HepG2 (cell line): ENCODE measurements around the gene CUL2. TPM values are rescaled to one million over a fixed set of nuclear protein-coding genes. Genes with fewer than 3 reads are reported as not detected.

Experiments used
- ATAC-seq: fragments of 200-7000 bp; cut with Tn5 transposase; 3 replicates; pipeline ENCODE4 v1.9.1; 2020; ENCODE audit warnings: mild to moderate bottlenecking, moderate library complexity
- BruUV-seq: library from RNA; stranded (reverse); fragments of 400-500 nt; replicated peaks from 2 replicates; lab custom pipeline; 2021; lab: Mats Ljungman, UMichigan
- CTCF ChIA-PET: fragments of 300-600 bp; formaldehyde crosslinking; extraction: SDS; loops from one replicate; lab custom pipeline; 2021; ENCODE audit warnings: low total read pairs, inconsistent platforms, low intra/inter-chr PET ratio; lab: Yijun Ruan, JAX
- POLR2A ChIA-PET: fragments of 350-600 bp; sonication (Branson Sonifier 250); formaldehyde crosslinking; loops from one replicate; lab custom pipeline; 2020; ENCODE audit warnings: antibody characterized with exemption, inconsistent platforms; lab: Yijun Ruan, JAX
- DNase-seq: peaks from one replicate; pipeline ENCODE4 v3.0.0-alpha.2; 2015; ENCODE audit warnings: low spot score
- FAIRE-seq: peaks from 3 replicates; lab custom pipeline; 2011; peaks lifted over from hg19 to GRCh38; lab: Jason Lieb, UNC
- H2AFZ ChIP-seq: one replicate; pipeline ENCODE4 v1.6.1; 2011; ENCODE audit warnings: low read length, inconsistent platforms
- H3K27ac ChIP-seq: fragments of 300-600 bp; 3 replicates; pipeline ENCODE4 v1.8.0; 2011; ENCODE audit warnings: mixed run types, mild to moderate bottlenecking, mixed read lengths, low read length, inconsistent platforms; ENCODE audit not compliant: insufficient read depth; ENCODE audit errors: extremely low read length
- H3K27me3 ChIP-seq, 2 experiments: fragments of 200-600 bp in 1 of 2; 2 replicates in 1 of 2; 3 replicates in 1 of 2; pipeline versions ENCODE4 v1.6.0 to v1.8.0; 2011; ENCODE audit warnings: low read length in 2 of 2, mild to moderate bottlenecking in 2 of 2, moderate library complexity in 2 of 2, inconsistent platforms in 1 of 2; ENCODE audit not compliant: insufficient read depth in 2 of 2, control insufficient read depth in 1 of 2
- H3K36me3 ChIP-seq, 2 experiments: fragments of 200-600 bp in 1 of 2; replicated peaks in 1 of 2; 2 replicates in 1 of 2; 3 replicates in 1 of 2; pipeline versions ENCODE4 v1.5.1 to v1.8.0; 2011; ENCODE audit warnings: low read length in 2 of 2, inconsistent platforms in 1 of 2; ENCODE audit not compliant: insufficient read depth in 2 of 2, control insufficient read depth in 1 of 2
- H3K4me1 ChIP-seq: 2 replicates; pipeline ENCODE4 v1.5.1; 2012; ENCODE audit warnings: low read length, inconsistent platforms; ENCODE audit not compliant: insufficient read depth
- H3K4me2 ChIP-seq: 2 replicates; pipeline ENCODE4 v1.6.0; 2011; ENCODE audit warnings: low read depth, low read length, inconsistent platforms
- H3K4me3 ChIP-seq, 3 experiments: fragments of 200-600 bp in 1 of 3; sonication (generic), shearing (Covaris generic) in 1 of 3; replicated peaks in 1 of 3; 2 replicates each; pipeline ENCODE4 v1.5.1; 2011 to 2016; ENCODE audit warnings: low read length in 3 of 3, inconsistent platforms in 2 of 3, low read depth in 2 of 3, mild to moderate bottlenecking in 2 of 3, control low read depth in 1 of 3, mixed read lengths in 1 of 3; ENCODE audit not compliant: insufficient read depth in 1 of 3
- H3K79me2 ChIP-seq: one replicate; pipeline ENCODE4 v1.6.1; 2011; ENCODE audit warnings: low read length, inconsistent platforms; ENCODE audit not compliant: insufficient read depth
- H3K9ac ChIP-seq: 2 replicates; pipeline ENCODE4 v1.6.0; 2011; ENCODE audit warnings: mild to moderate bottlenecking, low read depth, low read length, inconsistent platforms; ENCODE audit not compliant: insufficient read depth
- H3K9me3 ChIP-seq: 2 replicates; pipeline ENCODE4 v1.5.1; 2012; ENCODE audit warnings: mild to moderate bottlenecking, low read length
- H4K20me1 ChIP-seq: 2 replicates; pipeline ENCODE4 v1.6.0; 2011; ENCODE audit warnings: inconsistent platforms, mild to moderate bottlenecking, low read length, moderate library complexity; ENCODE audit not compliant: insufficient read depth
- MAFK ChIP-seq, 2 experiments: IDR thresholded peaks in 1 of 2; conservative IDR thresholded peaks in 1 of 2; 2 replicates each; pipeline ENCODE4 v1.6.1; 2011; ENCODE audit warnings: improper control_type of control experiment in 2 of 2, low read length in 2 of 2
- SOX5 ChIP-seq: IDR thresholded peaks from 2 replicates; pipeline ENCODE4 v1.6.1; 2016; ENCODE audit warnings: borderline replicate concordance
- ZNF121 ChIP-seq: sonication (generic); formaldehyde crosslinking; IDR thresholded peaks from 2 replicates; pipeline ENCODE4 v1.5.0; 2020; ENCODE audit warnings: mild to moderate bottlenecking, missing genetic modification reagents
- WGBS: methylation state at CpG from one replicate; pipeline ENCODE4 v1.1.6; 2017; ENCODE audit warnings: low lambda C conversion rate; 5-methylcytosine and 5-hydroxymethylcytosine counted together
- in situ Hi-C: cut with HindIII; loops from 2 replicates; pipeline ENCODE4 v1.10.0; 2017; ENCODE audit warnings: low pct_unique_long_range_greater_than_20kb; ENCODE audit not compliant: extremely low pct_ligation_motif_present
- intact Hi-C: fragments of 100-400 bp; cut with micrococcal nuclease; formaldehyde crosslinking; loops from one replicate; pipeline ENCODE4 v1.10.0; 2022; ENCODE audit not compliant: unreplicated experiment
- polyA plus RNA-seq, 8 experiments: library from polyadenylated mRNA; depleted of rRNA in 3 of 8; stranded (reverse) in 7 of 8; unstranded in 1 of 8; fragments of >200 nt; fragmentation: Illumina TruSeq in 4 of 8; extraction: Trizol in 4 of 8; gene quantifications; 2 replicates each; pipeline versions ENCODE4 v1.2.1 to v1.2.3, GENCODE V29; 2011 to 2016; ENCODE audit warnings: low read depth in 4 of 8, missing spikeins in 1 of 8, mixed read lengths in 1 of 8; ENCODE audit not compliant: insufficient read depth in 1 of 8
- total RNA-seq, 5 experiments: library from RNA; depleted of rRNA; stranded (reverse); fragments of >200 nt; fragmentation: Illumina TruSeq; extraction: Trizol; gene quantifications; 2 replicates each; pipeline ENCODE4 v1.2.3, GENCODE V29; 2016; ENCODE audit warnings: low read depth in 1 of 5
- TF ChIP-seq, protein P1 (sequence below): sonication (generic); formaldehyde crosslinking; IDR thresholded peaks from 2 replicates; pipeline ENCODE4 v1.8.0; 2022; ENCODE audit warnings: missing genetic modification reagents, mild to moderate bottlenecking, inconsistent platforms, borderline replicate concordance

CUL2 gene
- total and polyA plus RNA-seq, 2 of the 13 experiments (the other 11 are each of a cell fraction or from before 2014, with no cell fraction given), result 9.6 to 33.1 TPM

DNA sequence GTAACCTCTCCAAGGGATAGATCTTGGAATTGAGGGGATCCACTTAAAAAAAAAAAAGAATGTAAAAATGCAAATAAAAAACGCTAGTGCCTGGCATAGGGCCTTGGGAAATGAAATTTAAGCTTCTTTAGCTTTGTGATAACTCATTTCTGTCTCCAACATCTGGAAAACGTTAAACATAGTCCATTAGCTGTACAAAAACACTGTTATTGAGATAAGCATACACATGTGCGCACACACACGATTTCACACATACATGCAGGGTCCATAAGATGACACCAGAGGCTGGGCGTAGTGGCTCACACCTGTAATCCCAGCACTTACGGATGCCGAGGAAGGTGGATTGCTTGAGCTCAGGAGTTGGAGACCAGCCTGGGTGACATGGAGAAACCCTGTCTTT, 13.7 kb upstream of the CUL2 start:
- WGBS, result 54% methylated on average over 6 of the region's 7 CpGs
- Histone ChIP-seq H3K4me3 (no peak overlapping the region), H3K4me1 (no peaks in the 10 kb centered on the region), H3K9me3 (no peaks in the 10 kb centered on the region), H3K79me2 (no peaks in the 10 kb centered on the region), H3K27me3 (no peaks in the 10 kb centered on the region), H4K20me1 (no peaks in the 10 kb centered on the region), H3K4me2 (no peak overlapping the region), H3K27ac (no peak overlapping the region), H2AFZ (no peak overlapping the region), H3K9ac (no peak overlapping the region), H3K36me3 (no peaks in the 10 kb centered on the region)
- in situ Hi-C loops (loop anchor here (25.0 kb wide), 1 partner anchor 458 kb away; no protein-coding TSS in a partner anchor), intact Hi-C loops (no loop called here)
- CTCF ChIA-PET, result no interaction called here
- ATAC-seq (no peak), DNase-seq (no peak), FAIRE-seq (no peak)
- BruUV-seq, result no TSS peak
- POLR2A ChIA-PET, result no interaction called here
- TF ChIP-seq, protein P1, sequence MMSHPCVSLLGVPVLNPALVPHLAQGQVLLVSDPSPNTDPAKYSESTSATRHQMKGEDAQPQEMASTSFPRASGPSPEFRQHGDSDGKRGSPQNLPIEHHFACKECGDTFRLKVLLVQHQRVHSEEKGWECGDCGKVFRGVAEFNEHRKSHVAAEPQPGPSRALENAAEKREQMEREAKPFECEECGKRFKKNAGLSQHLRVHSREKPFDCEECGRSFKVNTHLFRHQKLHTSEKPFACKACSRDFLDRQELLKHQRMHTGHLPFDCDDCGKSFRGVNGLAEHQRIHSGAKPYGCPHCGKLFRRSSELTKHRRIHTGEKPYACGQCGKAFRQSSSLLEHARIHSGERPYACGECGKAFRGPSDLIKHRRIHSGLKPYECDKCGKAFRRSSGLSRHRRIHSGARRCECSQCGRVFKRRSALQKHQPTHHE (CRISPR knock-in tag), result no peak

DNA sequence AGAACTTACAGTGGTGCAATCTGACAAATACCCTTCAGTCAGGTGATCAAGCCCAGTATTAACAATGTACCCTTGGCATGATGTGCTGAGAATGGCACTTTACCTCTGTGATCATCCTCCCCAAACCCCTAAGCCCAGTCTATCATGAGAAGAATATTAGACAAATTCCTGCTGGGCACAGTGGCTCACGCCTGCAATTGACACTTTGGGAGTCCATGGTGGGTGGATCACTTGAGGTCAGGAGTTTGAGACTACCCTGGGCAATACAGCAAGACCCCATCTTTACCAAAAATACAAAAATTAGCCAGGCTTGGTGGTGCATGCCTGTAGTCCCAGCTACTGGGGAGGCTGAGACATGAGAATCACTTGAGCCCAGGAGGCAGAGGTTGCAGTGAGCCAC, 7.4 kb upstream of the CUL2 start:
- peaks cover 5% of the 10 kb centered on the region for H3K9me3 ChIP-seq
- 9% methylated on average over 1 of the region's 1 CpG for WGBS
- no peaks in the 10 kb centered on the region for H4K20me1 ChIP-seq
- no peak for FAIRE-seq
- DNase-seq, result no peak
- no peak for TF ChIP-seq SOX5 (CRISPR knock-in tag)
- TF ChIP-seq MAFK (conservative IDR thresholded peaks at IDR 0.05 in 1 of 2, IDR thresholded peaks at IDR 0.05 in 1 of 2; ENCODE audit: low read length in 2 of 2), result peak in 1 of 2 experiments; percentile 4; a peak in 1 of 4 replicates
- peak; percentile 63; the same call in 1 of the 2 replicates for TF ChIP-seq ZNF121
- no peak overlapping the region for H3K4me3 ChIP-seq
- no peaks in the 10 kb centered on the region for H3K27me3 ChIP-seq
- ChIA-PET CTCF (no interaction called here), POLR2A (no interaction called here)
- H3K4me2 ChIP-seq, result no peak overlapping the region
- in situ Hi-C loops (no loop called here), intact Hi-C loops (no loop called here)
- H2AFZ ChIP-seq, result no peak overlapping the region
- no TSS peak for BruUV-seq
- H3K27ac ChIP-seq, result no peak overlapping the region
- no peaks in the 10 kb centered on the region for H3K79me2 ChIP-seq
- peaks cover 17% of the 10 kb centered on the region for H3K4me1 ChIP-seq
- ATAC-seq, result peak; percentile 35; the same call in 2 of the 3 replicates
- H3K36me3 ChIP-seq, result no peaks in the 10 kb centered on the region
- no peak overlapping the region for H3K9ac ChIP-seq
